HG02623 (cell line): Measurements from ENCODE around the gene TMEM187.

Experiments used
- ATAC-seq: cut with Tn5 transposase; IDR thresholded peaks from one replicate; pipeline ENCODE4 v1.9.1; 2021; ENCODE audit warnings: moderate library complexity; ENCODE audit not compliant: unreplicated experiment

The TMEM187 gene

GRCh38 chrX:153972368-153973126 lies at the start of gene TMEM187:
TMEM187 (plus strand) TSS chrX:153972754; CDS start chrX:153982063, 9,309 bp downstream.
- peak; percentile 35 for ATAC-seq

GRCh38 chrX:153922932-153923857 lies 49.4 kb upstream of the TMEM187 start:
- no peak for ATAC-seq

- ATAC-seq, result no peak
Measured at GRCh38 chrX:153924149-153924861, 48.2 kb upstream of the TMEM187 start.

DNA sequence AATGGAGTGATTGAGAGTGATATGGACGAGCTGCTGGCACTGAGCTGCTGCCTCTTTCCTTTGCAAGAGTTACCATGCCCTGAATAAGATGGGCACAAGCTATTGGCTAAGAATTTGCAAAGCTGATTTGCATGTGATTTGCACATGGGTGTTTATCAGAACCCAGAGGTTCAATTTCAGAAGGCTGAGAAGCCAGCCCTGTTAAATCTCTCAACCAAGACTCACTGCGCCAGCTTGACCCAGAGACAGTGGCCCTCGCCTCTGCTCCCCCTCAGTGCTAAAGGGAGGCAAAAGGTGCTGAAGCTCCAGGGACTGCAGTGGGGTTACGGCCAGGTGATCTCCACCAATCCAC lies 47.2 kb upstream of the TMEM187 start:
- ATAC-seq, result no peak

DNA sequence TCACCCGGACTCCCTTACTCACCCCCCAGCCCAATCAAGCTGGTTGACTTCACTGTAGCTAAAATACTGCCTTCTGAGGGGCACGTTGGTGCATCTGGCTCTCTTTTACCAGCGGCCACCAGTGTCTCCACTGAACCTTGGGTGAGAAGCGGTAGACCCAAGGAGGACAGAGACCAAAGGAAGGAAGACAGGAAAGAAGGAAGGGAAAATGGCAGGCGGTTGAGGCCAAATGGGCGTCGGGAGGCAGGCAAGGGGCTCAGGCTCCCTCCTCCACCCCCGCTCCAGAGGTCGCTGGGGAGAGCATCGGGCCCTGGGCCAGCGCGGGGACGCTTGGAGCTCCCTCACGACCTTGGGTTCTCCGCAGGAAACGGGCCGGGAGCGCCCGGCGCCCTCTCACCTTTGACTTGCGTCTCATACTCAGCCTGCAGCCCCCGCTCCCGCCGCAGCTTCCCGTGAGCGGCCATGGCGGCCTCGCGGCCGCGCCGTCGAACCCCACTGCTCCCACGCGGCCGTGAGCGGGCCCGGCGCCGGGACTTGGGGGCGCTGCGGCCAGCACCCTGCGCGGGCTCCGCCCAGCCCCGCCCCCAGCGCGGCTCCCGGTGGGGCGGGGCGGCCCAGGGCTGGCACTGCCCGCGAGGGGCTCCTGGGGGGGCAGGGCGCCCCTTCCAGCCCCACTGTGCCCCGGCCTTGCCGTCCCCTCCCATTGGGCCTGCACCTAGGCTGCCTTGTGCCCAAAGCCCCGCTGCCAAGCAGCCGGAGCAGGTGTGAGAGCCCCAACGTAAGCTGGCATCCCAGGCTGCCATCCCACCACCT lies 46.6 kb upstream of the TMEM187 start, which contains the start of gene ARHGAP4:
Gene ARHGAP4 (minus strand): TSS at position 526 of the 813 bp plus-strand sequence. CDS start 62 bp downstream, at position 464.
- ATAC-seq, result no peak

GRCh38 chrX:153926552-153926857 lies 46.0 kb upstream of the TMEM187 start:
- no peak for ATAC-seq

GRCh38 chrX:153926858-153927671 lies 45.5 kb upstream of the TMEM187 start:
- ATAC-seq, result peak; percentile 28

DNA sequence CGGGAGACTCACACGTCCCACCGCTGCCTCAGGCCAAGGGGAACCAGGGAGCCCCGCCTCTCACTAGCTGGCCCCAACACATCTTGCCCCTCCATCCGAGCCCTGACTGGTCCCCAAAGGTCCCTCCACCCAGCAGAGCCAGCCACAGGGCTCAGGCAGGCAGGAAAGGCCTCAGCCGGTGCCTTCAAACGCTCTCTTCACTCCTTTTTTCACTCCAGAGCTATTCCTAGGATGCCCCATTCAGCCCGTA lies 45.0 kb upstream of the TMEM187 start:
- no peak for ATAC-seq

- peak; percentile 72 for ATAC-seq
Measured at GRCh38 chrX:153927922-153928760, 44.4 kb upstream of the TMEM187 start.

DNA sequence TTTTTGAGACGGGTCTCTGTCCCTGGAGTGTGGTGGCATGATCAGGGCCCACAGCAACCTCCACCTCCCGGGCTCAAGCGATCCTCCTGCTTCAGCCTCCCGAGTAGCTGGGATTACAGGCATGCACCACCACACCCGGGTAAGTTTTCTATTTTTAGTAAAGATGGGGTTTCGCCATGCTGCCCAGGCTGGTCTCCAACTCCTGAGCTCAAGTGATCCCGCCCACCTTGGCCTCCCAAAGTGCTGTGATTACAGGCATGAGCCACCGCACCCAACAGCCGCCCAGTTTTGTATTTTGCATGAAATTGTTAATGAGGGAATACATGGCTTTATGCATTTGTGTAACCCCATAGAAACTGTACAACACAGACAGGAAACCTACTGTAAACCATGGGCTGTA lies 43.7 kb upstream of the TMEM187 start:
- no peak for ATAC-seq

DNA sequence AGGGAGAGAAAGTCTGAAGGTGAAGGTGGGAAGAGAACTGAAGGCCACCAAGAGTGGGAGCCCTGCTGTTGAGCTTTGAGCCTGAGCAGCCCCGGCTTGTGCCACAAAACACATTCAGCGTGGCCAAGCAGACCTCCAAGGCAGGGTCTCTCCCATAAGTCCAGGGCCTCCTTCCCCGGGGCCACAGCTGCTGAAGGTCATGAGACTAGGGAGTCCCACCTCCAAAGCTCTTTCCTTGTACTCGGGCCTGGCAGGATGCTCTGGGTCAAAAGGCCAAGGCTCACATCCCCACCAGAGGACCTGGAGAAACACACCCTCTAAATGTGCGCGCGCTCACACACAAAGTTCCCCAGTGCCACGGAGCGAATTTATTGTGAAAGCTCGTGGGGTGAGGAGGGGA lies 43.0 kb upstream of the TMEM187 start:
- no peak for ATAC-seq

- ATAC-seq, result no peak
Measured at GRCh38 chrX:153930011-153930910, 42.3 kb upstream of the TMEM187 start.

- ATAC-seq, result no peak
Measured at GRCh38 chrX:153931151-153931550, 41.4 kb upstream of the TMEM187 start.

- no peak for ATAC-seq
Measured at GRCh38 chrX:153931748-153932147, 40.8 kb upstream of the TMEM187 start.

GRCh38 chrX:153932220-153932915 lies 40.2 kb upstream of the TMEM187 start:
- no peak for ATAC-seq

GRCh38 chrX:153933748-153934147 lies 38.8 kb upstream of the TMEM187 start:
- no peak for ATAC-seq

DNA sequence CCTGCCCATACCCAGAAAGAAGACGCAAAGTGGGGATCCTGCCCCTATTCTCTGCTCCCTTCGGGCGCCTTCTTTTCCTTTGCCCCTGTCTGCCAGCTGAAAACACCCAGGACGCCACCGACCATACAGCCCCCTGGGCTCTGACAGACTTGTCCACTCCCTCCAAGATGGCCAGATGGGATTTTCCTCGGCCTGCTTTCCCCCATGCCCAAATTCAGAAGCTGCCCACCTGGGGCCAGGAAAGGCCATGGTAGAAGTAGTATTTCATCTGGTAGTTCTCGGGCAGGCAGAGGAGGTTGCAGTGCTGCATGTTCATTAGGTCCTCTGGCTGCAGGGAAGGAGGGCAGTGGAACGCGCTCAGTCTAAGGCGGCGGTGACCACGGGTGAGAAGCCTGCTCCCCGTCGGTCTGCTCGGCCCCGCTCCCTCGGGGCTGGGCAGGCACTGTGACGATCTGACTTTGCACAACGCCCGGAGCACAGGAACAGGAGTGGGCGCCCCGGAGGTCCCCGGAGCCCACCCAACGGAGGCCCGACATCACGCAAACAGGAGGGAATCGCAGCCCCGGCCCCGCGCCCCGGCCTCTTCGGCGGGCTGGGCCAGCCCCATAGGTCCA lies 38.3 kb upstream of the TMEM187 start:
- ATAC-seq, result peak; percentile 17
